HepG2 (cell line): ENCODE measurements around the gene HNRNPA1L2. TPM values are rescaled to one million over a fixed set of nuclear protein-coding genes. Genes with fewer than 3 reads are reported as not detected.

Experiments used
- ARID2 ChIP-seq: sonication (generic); formaldehyde crosslinking; IDR thresholded peaks from 2 replicates; pipeline ENCODE4 v1.8.1; 2022; ENCODE audit warnings: mild to moderate bottlenecking, missing genetic modification reagents, borderline replicate concordance
- ARNTL ChIP-seq: sonication (generic); formaldehyde crosslinking; IDR thresholded peaks from 2 replicates; pipeline ENCODE4 v1.4.0; 2020; ENCODE audit warnings: mild to moderate bottlenecking, missing genetic modification reagents
- CHCHD3 ChIP-seq: sonication (generic); formaldehyde crosslinking; IDR thresholded peaks from 2 replicates; pipeline ENCODE4 v1.8.0; 2022; ENCODE audit warnings: mild to moderate bottlenecking, missing genetic modification reagents, moderate library complexity
- EHMT2 ChIP-seq: fragments of 200-600 bp; sonication (generic); IDR thresholded peaks from 2 replicates; pipeline ENCODE4 v1.7.0; 2017; ENCODE audit warnings: antibody characterized with exemption, low read depth, low read length, borderline replicate concordance
- ELF4 ChIP-seq: sonication (generic); formaldehyde crosslinking; IDR thresholded peaks from 2 replicates; pipeline ENCODE4 v1.5.0; 2020; ENCODE audit warnings: missing genetic modification reagents, mild to moderate bottlenecking, moderate library complexity, borderline replicate concordance
- FOXC1 ChIP-seq: sonication (generic); formaldehyde crosslinking; IDR thresholded peaks from 2 replicates; pipeline ENCODE4 v1.8.0; 2022; ENCODE audit warnings: mild to moderate bottlenecking, missing genetic modification reagents, borderline replicate concordance
- FOXM1 ChIP-seq: sonication (generic); formaldehyde crosslinking; IDR thresholded peaks from 2 replicates; pipeline ENCODE4 v1.5.0; 2020; ENCODE audit warnings: missing genetic modification reagents
- GLI4 ChIP-seq: sonication (generic); formaldehyde crosslinking; IDR thresholded peaks from 2 replicates; pipeline ENCODE4 v1.5.1; 2020; ENCODE audit warnings: missing genetic modification reagents, mild to moderate bottlenecking, moderate library complexity, borderline replicate concordance
- MEF2D ChIP-seq: sonication (generic); formaldehyde crosslinking; IDR thresholded peaks from 2 replicates; pipeline ENCODE4 v1.5.1; 2020; ENCODE audit warnings: mild to moderate bottlenecking, missing genetic modification reagents
- NFIB ChIP-seq: sonication (generic); formaldehyde crosslinking; IDR thresholded peaks from 2 replicates; pipeline ENCODE4 v1.9.0; 2021; ENCODE audit warnings: missing genetic modification reagents, mild to moderate bottlenecking, borderline replicate concordance
- RFX5 ChIP-seq: IDR thresholded peaks from 2 replicates; pipeline ENCODE4 v1.6.1; 2011; ENCODE audit warnings: low read depth, low read length, improper control_type of control experiment
- TGIF2 ChIP-seq: IDR thresholded peaks from 2 replicates; pipeline ENCODE4 v1.6.1; 2016; ENCODE audit warnings: control low read depth, missing compliant biosample characterization
- ZFP62 ChIP-seq: sonication (generic); formaldehyde crosslinking; IDR thresholded peaks from 2 replicates; pipeline ENCODE4 v1.4.0; 2020; ENCODE audit warnings: missing genetic modification reagents
- ZNF441 ChIP-seq: sonication (generic); formaldehyde crosslinking; IDR thresholded peaks from 2 replicates; pipeline ENCODE4 v1.7.0; 2021; ENCODE audit warnings: missing genetic modification reagents, borderline replicate concordance
- polyA plus RNA-seq, 8 experiments: library from polyadenylated mRNA; depleted of rRNA in 3 of 8; stranded (reverse) in 7 of 8; unstranded in 1 of 8; fragments of >200 nt; fragmentation: Illumina TruSeq in 4 of 8; extraction: Trizol in 4 of 8; gene quantifications; 2 replicates each; pipeline versions ENCODE4 v1.2.1 to v1.2.3, GENCODE V29; 2011 to 2016; ENCODE audit warnings: low read depth in 4 of 8, missing spikeins in 1 of 8, mixed read lengths in 1 of 8; ENCODE audit not compliant: insufficient read depth in 1 of 8
- total RNA-seq, 5 experiments: library from RNA; depleted of rRNA; stranded (reverse); fragments of >200 nt; fragmentation: Illumina TruSeq; extraction: Trizol; gene quantifications; 2 replicates each; pipeline ENCODE4 v1.2.3, GENCODE V29; 2016; ENCODE audit warnings: low read depth in 1 of 5
- TF ChIP-seq, protein P1 (sequence below): sonication (generic); formaldehyde crosslinking; IDR thresholded peaks from 2 replicates; pipeline ENCODE4 v1.5.0; 2020; ENCODE audit warnings: missing genetic modification reagents, mild to moderate bottlenecking, borderline replicate concordance
- TF ChIP-seq, protein P2 (sequence below): IDR thresholded peaks from 2 replicates; pipeline ENCODE4 v1.6.1; 2016; ENCODE audit warnings: low read depth, control low read depth
- TF ChIP-seq, protein P3 (sequence below): sonication (generic); formaldehyde crosslinking; IDR thresholded peaks from 2 replicates; pipeline ENCODE4 v1.4.0; 2020; ENCODE audit warnings: missing genetic modification reagents, borderline replicate concordance
- TF ChIP-seq, protein P4 (sequence below): sonication (generic); formaldehyde crosslinking; IDR thresholded peaks from 2 replicates; pipeline ENCODE4 v1.4.0; 2020; ENCODE audit warnings: missing genetic modification reagents, borderline replicate concordance
- TF ChIP-seq, protein P5 (sequence below): sonication (generic); IDR thresholded peaks from 2 replicates; pipeline ENCODE4 v1.6.1; 2016; ENCODE audit warnings: low read depth, borderline replicate concordance

HNRNPA1L2 gene
- total and polyA plus RNA-seq, 2 of the 13 experiments (the other 11 are each of a cell fraction or from before 2014, with no cell fraction given) = 3.6 to 7.1 TPM

DNA sequence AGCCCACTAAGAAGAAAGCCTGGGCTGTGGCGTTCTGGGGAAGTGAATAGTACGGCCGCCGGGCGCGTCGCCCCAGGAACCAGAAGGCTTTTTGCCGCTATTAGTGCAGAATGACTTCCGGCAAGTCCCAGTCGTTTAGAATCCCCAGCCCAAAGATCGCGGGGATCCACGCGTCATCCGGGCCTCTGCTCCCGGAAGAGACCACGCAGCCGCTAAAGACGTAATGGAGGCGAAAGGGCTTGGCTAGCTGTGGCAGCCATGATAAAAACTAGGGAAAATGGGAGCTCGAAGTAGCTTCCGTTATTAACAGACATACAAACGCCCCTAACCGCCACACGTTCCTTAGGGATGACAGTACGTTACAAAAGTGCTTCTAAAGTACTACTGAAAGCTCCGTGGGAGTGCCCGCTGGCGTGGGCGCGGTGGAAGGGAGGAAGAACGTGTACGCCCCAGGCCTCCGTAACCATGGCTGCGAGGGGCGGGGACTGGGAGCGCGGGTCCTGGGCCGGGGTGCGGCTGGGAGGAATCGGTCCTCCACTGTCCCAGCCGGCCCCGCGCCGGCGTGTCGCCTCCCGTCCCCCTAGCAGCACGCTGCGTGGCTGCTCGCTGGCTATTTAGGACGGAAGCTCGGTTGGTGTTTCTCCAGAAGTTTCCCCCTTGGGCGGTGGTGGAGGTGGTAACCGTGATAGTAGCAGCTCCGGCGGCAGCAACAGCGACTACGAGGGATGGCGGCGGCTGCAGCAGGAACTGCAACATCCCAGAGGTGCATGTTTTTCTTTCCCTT lies 10.2 kb downstream of the HNRNPA1L2 start, which contains the start of gene SUGT1 (continued):
- TF ChIP-seq, protein P1, sequence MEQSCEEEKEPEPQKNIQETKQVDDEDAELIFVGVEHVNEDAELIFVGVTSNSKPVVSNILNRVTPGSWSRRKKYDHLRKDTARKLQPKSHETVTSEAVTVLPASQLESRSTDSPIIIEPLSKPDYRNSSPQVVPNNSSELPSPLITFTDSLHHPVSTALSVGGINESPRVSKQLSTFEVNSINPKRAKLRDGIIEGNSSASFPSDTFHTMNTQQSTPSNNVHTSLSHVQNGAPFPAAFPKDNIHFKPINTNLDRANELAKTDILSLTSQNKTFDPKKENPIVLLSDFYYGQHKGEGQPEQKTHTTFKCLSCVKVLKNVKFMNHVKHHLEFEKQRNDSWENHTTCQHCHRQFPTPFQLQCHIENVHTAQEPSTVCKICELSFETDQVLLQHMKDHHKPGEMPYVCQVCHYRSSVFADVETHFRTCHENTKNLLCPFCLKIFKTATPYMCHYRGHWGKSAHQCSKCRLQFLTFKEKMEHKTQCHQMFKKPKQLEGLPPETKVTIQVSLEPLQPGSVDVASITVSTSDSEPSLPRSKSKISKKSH (CRISPR knock-in tag) = 0 out of 2 replicates have a peak, but pooled peaks have one; percentile 3
- TF ChIP-seq MEF2D (CRISPR knock-in tag) = peak; percentile 64; the same call in 1 of the 2 replicates
- no peak for TF ChIP-seq FOXM1
- peak; percentile 54; the same call in 1 of the 2 replicates for TF ChIP-seq TGIF2 (CRISPR knock-in tag)
- TF ChIP-seq, protein P2, sequence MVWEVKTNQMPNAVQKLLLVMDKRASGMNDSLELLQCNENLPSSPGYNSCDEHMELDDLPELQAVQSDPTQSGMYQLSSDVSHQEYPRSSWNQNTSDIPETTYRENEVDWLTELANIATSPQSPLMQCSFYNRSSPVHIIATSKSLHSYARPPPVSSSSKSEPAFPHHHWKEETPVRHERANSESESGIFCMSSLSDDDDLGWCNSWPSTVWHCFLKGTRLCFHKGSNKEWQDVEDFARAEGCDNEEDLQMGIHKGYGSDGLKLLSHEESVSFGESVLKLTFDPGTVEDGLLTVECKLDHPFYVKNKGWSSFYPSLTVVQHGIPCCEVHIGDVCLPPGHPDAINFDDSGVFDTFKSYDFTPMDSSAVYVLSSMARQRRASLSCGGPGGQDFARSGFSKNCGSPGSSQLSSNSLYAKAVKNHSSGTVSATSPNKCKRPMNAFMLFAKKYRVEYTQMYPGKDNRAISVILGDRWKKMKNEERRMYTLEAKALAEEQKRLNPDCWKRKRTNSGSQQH (CRISPR knock-in tag) = no peak
- TF ChIP-seq ELF4 (CRISPR knock-in tag) = peak; percentile 84
- TF ChIP-seq, protein P3, sequence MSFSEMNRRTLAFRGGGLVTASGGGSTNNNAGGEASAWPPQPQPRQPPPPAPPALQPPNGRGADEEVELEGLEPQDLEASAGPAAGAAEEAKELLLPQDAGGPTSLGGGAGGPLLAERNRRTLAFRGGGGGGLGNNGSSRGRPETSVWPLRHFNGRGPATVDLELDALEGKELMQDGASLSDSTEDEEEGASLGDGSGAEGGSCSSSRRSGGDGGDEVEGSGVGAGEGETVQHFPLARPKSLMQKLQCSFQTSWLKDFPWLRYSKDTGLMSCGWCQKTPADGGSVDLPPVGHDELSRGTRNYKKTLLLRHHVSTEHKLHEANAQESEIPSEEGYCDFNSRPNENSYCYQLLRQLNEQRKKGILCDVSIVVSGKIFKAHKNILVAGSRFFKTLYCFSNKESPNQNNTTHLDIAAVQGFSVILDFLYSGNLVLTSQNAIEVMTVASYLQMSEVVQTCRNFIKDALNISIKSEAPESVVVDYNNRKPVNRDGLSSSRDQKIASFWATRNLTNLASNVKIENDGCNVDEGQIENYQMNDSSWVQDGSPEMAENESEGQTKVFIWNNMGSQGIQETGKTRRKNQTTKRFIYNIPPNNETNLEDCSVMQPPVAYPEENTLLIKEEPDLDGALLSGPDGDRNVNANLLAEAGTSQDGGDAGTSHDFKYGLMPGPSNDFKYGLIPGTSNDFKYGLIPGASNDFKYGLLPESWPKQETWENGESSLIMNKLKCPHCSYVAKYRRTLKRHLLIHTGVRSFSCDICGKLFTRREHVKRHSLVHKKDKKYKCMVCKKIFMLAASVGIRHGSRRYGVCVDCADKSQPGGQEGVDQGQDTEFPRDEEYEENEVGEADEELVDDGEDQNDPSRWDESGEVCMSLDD (CRISPR knock-in tag) = peak; percentile 51; the same call in 1 of the 2 replicates
- TF ChIP-seq, protein P4, sequence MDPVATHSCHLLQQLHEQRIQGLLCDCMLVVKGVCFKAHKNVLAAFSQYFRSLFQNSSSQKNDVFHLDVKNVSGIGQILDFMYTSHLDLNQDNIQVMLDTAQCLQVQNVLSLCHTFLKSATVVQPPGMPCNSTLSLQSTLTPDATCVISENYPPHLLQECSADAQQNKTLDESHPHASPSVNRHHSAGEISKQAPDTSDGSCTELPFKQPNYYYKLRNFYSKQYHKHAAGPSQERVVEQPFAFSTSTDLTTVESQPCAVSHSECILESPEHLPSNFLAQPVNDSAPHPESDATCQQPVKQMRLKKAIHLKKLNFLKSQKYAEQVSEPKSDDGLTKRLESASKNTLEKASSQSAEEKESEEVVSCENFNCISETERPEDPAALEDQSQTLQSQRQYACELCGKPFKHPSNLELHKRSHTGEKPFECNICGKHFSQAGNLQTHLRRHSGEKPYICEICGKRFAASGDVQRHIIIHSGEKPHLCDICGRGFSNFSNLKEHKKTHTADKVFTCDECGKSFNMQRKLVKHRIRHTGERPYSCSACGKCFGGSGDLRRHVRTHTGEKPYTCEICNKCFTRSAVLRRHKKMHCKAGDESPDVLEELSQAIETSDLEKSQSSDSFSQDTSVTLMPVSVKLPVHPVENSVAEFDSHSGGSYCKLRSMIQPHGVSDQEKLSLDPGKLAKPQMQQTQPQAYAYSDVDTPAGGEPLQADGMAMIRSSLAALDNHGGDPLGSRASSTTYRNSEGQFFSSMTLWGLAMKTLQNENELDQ (CRISPR knock-in tag) = no peak
- no peak for TF ChIP-seq CHCHD3 (CRISPR knock-in tag)
- no peak for TF ChIP-seq ZFP62
- TF ChIP-seq ARID2 (CRISPR knock-in tag) = no peak
- TF ChIP-seq FOXC1 (CRISPR knock-in tag) = peak; percentile 69; the same call in 1 of the 2 replicates
- TF ChIP-seq GLI4 = no peak; the same call in 1 of the 2 replicates
- no peak for TF ChIP-seq ARNTL
- peak; percentile 84 for TF ChIP-seq RFX5
- TF ChIP-seq NFIB (CRISPR knock-in tag) = no peak
- TF ChIP-seq EHMT2 = no peak; the same call in 1 of the 2 replicates
- peak; percentile 54; the same call in 1 of the 2 replicates for TF ChIP-seq ZNF441 (CRISPR knock-in tag)
- TF ChIP-seq, protein P5, sequence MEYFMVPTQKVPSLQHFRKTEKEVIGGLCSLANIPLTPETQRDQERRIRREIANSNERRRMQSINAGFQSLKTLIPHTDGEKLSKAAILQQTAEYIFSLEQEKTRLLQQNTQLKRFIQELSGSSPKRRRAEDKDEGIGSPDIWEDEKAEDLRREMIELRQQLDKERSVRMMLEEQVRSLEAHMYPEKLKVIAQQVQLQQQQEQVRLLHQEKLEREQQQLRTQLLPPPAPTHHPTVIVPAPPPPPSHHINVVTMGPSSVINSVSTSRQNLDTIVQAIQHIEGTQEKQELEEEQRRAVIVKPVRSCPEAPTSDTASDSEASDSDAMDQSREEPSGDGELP = no peak
